Keratinocyte (primary cell): Measurements from ENCODE around the gene CENPP.

ENCODE experiments used
- EZH2 ChIP-seq: IDR thresholded peaks from one replicate; pipeline ENCODE4 v1.6.1; 2012; ENCODE audit warnings: inconsistent platforms, mild to moderate bottlenecking, low read length, moderate library complexity
- TF ChIP-seq, protein P1 (sequence below), 3 experiments: IDR thresholded peaks in 1 of 3; conservative IDR thresholded peaks in 1 of 3; optimal IDR thresholded peaks in 1 of 3; 2 replicates in 2 of 3; 3 replicates in 1 of 3; pipeline versions ENCODE3 to v1.5.1; 2011; ENCODE audit warnings: low read length in 3 of 3, mild to moderate bottlenecking in 3 of 3, moderate library complexity in 2 of 3, control low read depth in 1 of 3, inconsistent platforms in 1 of 3; ENCODE audit not compliant: insufficient read depth in 2 of 3; ENCODE audit errors: extremely low read depth in 1 of 3

DNA sequence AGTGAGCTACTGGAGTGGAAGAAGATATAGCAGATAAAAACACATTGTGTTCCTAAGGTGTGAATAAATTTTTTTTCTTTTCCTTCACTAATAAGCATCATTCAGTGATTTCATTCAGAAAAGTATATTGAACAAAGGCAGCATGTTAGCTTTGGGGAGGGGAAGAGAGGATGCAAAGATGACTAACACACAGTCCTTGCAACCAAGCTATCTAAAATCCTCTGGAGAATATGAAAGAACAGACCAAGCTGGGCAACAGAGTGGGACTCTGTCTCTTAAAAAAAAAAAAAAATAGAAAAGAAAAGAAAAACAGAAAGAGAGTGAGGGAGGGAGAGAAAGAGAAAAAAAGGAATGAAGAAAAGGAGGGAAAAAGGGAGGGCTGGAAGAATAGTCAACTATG, 120.8 kb downstream of the CENPP start:
- TF ChIP-seq, protein P1, sequence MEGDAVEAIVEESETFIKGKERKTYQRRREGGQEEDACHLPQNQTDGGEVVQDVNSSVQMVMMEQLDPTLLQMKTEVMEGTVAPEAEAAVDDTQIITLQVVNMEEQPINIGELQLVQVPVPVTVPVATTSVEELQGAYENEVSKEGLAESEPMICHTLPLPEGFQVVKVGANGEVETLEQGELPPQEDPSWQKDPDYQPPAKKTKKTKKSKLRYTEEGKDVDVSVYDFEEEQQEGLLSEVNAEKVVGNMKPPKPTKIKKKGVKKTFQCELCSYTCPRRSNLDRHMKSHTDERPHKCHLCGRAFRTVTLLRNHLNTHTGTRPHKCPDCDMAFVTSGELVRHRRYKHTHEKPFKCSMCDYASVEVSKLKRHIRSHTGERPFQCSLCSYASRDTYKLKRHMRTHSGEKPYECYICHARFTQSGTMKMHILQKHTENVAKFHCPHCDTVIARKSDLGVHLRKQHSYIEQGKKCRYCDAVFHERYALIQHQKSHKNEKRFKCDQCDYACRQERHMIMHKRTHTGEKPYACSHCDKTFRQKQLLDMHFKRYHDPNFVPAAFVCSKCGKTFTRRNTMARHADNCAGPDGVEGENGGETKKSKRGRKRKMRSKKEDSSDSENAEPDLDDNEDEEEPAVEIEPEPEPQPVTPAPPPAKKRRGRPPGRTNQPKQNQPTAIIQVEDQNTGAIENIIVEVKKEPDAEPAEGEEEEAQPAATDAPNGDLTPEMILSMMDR (optimal IDR thresholded peaks at IDR 0.05 in 1 of 3, IDR thresholded peaks at IDR 0.05 in 1 of 3, conservative IDR thresholded peaks at IDR 0.05 in 1 of 3; ENCODE audit: extremely low read depth in 1 of 3, insufficient read depth in 2 of 3, low read length in 3 of 3): no peak
- TF ChIP-seq EZH2: no peak
